ENCODE measurements around the gene MMP11. TPM values are rescaled to one million over a fixed set of nuclear protein-coding genes. Genes with fewer than 3 reads are reported as not detected.

The MMP11 gene
- total RNA-seq, 2 donors from 2014 or later: 5.6 to 10.0 TPM

DNA sequence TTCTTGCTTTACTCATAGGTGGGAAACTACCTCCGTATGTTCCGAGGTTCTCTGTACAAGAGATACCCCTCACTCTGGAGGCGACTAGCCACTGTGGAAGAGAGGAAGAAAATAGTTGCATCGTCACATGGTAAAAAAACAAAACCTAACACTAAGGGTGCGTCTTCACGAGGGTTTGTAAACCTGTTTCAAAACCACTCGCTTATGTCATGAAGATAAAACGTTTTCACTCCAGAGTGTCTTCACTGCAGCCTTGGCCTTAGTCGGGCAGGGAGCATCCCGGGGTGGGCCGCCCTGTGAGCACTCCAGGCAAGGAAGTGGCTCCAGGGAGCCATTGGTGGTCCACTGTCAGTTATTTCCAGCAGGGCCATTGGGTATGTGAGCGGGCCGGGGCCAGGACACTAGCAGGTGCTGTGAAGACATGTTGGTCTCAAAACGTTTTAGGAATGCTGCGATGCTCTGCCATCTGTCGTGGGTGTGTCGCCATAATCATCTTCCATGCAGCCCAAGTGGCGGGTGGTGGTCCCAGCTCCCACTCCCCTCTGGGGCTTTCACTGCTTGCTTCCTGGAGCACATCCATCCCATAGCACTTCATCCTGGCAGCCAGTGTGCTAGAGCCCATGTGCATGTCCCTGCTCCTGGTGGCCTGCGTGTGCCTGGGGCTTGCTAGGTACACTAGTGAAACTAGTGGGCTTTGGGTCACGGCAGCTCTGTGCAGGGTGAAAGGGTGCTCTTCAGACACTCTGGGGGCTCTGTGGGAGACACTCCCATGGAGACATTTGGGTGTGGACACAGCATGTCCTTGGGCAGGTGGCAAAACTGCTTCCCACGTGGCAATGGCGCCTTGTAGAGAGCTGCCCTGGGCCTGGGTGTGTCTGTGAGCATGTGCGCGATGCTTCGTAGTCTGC lies 19.3 kb downstream of the MMP11 start:
- no peak for ATAC-seq
- DNase-seq: peak; percentile 12
- intact Hi-C loops (cut with DNase I): no loop called here

DNA sequence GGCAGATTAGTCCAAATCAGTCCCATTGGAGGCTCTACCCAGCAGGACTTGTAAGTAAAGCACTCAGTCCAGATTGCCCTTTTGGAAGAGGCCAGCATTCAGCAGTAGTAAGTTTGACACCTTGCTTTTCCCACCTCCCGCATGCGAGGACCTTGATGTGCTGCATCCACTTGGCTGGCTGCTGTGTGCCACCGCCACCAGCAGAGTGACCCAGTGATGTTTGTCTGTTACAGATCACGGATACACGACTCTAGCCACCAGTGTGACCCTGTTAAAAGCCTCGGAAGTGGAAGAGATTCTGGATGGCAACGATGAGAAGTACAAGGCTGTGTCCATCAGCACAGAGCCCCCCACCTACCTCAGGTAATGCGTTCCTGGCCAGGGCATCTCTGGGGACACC lies 20.7 kb downstream of the MMP11 start:
- ATAC-seq (no peak), DNase-seq (peak; percentile 8)
- intact Hi-C loops (cut with DNase I): no loop called here

- intact Hi-C loops (cut with DNase I): no loop called here
- DNase-seq: no peak
Observed at GRCh38 chr22:23796461-23796860, 23.8 kb downstream of the MMP11 start.

DNA sequence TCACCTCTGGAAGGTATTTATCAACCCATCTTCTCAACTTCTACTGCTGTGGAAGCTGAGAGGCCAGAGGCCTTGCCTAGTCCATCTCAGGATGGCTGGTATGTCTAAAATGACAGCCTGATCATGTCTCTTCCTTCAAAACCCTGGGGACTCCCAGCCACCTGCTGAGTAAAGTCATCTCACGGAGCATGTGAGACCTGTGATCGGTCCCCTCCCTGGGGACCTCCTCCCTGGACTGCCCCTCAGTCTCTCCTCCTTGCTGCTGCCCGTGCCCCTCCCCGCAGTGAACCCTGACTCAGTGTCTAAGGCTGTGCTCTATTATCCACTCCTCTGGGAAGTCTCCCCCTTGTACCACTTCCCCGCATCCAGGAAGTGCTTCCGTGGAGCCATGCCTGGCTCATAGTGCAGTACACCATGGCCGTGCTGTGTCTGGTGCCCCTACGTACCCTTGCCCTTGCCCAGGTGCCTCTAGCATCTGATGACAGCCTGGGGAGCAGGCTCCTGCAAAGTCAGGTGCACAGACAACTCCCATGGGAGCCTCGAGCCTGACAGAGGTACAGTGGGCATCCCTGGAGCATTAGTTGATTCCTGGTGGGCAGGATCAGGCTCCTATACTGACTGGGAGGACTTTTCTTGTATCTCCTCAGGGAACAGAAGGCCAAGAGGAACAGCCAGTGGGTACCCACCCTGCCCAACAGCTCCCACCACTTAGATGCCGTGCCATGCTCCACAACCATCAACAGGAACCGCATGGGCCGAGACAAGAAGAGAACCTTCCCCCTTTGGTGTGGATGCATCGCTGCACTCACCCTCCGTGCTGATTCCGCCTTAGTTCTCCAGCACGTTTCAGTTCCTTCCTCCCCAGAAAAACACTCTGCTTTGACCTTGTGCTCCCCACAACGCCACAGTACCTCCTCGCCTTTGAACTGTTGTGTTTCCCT lies 27.9 kb downstream of the MMP11 start:
- ATAC-seq: no peak
- DNase-seq: no peak
- intact Hi-C loops (cut with DNase I): no loop called here

More at GRCh38 chr22:23796461-23796860, 23.8 kb downstream of the MMP11 start:
- no peak for ATAC-seq

DNA sequence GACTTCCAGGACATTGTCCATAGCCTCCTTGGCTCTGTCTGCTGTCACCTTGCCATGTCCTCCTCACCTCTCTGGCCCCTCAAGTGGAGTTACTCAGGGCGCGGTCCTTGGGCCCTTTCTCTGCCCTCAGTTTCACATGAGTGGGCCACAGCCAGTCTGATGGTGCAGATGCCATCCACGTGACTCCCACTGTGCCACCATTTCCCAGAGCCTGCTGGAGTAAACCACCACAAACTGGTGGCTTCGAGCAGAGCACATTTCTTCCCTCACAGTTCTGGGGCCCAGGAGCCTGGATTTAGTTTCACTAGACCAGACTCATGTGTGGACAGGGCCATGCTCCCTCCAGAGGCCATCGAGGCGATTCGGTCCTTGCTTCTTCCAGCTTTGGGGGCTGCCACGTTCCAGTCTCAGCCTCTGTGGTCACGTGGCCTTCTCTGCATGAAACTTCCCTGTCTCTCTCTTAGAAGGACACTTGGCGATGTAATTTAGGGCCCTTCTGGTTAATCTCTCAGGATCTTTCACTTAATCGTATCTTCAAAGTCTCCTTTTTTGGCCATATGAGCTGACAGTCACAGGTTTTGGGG lies 28.7 kb downstream of the MMP11 start:
- DNase-seq: no peak
- intact Hi-C loops (cut with DNase I): no loop called here
- no peak for ATAC-seq

- no peak for DNase-seq
- ATAC-seq: no peak
- intact Hi-C loops (cut with DNase I): no loop called here
Observed at GRCh38 chr22:23801886-23802377, 29.3 kb downstream of the MMP11 start.

GRCh38 chr22:23803001-23803819 lies 30.6 kb downstream of the MMP11 start:
- no peak for ATAC-seq
- intact Hi-C loops (cut with DNase I): no loop called here
- no peak for DNase-seq

GRCh38 chr22:23804781-23805291 lies 32.2 kb downstream of the MMP11 start:
- DNase-seq: no peak
- peak; percentile 28 to 54 for ATAC-seq
- intact Hi-C loops (cut with DNase I): no loop called here

- intact Hi-C loops (cut with DNase I): no loop called here
Observed at GRCh38 chr22:23806837-23807236, 34.2 kb downstream of the MMP11 start.

DNA sequence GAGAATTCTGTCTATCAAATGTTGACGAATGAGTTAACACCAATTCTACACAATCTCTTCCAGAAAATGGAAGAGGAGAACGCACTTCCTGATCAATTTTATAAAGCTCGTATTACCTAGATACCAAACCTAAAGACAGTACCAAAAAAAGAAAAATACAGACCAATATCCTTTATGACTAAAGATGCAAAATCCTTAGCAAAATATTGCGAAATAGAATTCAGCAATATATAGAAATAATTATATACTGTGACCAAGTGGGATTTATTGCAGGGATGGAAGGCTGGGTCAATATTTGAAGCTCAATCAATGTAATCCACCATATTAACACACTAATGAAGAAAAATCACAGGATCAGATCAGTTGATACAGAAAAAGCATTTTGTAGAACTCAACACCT lies 39.7 kb downstream of the MMP11 start:
- intact Hi-C loops (cut with DNase I): no loop called here
- no peak for DNase-seq
- ATAC-seq: no peak

More at GRCh38 chr22:23806837-23807236, 34.2 kb downstream of the MMP11 start:
- ATAC-seq (no peak), DNase-seq (no peak)

DNA sequence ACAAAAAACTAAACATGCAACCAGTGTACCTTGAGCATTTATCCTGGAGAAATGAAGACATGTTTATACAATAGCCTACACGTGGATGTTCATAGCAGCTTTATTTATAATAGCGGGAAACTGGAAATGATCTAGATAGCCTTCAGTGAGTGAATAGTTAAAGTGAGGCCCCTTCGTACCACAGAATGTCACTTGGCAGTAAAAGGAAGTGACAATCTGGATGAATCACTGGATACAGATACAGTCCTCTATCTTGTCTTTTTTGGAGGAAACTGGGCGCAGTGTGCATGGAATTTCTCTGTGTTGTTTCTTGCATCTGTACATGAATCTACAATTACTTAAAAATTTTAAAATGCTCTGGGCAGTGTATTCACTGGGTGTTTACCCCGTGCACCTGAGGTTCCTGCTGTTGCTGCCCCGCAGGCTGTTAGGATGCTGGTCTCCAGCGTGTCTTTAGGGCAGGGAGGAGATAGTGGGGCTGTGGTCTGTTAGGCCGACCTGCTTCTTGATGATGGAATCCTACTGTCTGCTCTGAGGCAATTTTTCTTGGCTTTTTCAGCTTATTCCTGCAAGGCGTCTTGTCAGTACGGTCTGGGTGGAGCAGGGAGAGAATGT lies 43.0 kb downstream of the MMP11 start:
- ATAC-seq (peak in 1 of 2 donors; percentile 25), DNase-seq (peak; percentile 0)
- intact Hi-C loops (cut with DNase I): no loop called here

GRCh38 chr22:23816156-23816976 lies 43.7 kb downstream of the MMP11 start:
- ATAC-seq (peak; percentile 90 to 91), DNase-seq (peak; percentile 51)
- intact Hi-C loops (cut with DNase I): no loop called here

- DNase-seq (peak; percentile 3), ATAC-seq (no peak)
- intact Hi-C loops (cut with DNase I): no loop called here
Observed at GRCh38 chr22:23817146-23817545, 44.5 kb downstream of the MMP11 start.

DNA sequence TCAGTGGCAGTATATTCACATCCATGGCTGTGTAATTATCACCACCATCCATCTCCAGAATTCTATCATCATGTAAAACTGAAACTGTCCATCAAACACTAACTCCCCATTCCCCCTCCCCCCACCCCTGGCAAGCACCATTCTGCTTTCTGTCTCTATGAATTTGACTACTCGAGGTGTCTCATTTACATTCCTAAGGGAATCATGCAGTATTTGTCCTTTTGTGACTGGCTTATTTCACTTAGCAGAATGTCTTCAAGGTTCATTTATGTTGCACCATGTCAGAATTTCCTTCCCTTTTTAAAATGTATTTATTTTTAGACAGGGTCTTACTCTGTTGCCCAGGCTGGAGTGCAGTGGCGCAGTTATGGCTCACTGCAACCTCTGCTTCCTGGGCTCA lies 45.9 kb downstream of the MMP11 start:
- DNase-seq (no peak), ATAC-seq (no peak)
- intact Hi-C loops (cut with DNase I): no loop called here

GRCh38 chr22:23820748-23821211 lies 48.1 kb downstream of the MMP11 start:
- DNase-seq: peak; percentile 0
- intact Hi-C loops (cut with DNase I): no loop called here
- ATAC-seq: no peak

DNA sequence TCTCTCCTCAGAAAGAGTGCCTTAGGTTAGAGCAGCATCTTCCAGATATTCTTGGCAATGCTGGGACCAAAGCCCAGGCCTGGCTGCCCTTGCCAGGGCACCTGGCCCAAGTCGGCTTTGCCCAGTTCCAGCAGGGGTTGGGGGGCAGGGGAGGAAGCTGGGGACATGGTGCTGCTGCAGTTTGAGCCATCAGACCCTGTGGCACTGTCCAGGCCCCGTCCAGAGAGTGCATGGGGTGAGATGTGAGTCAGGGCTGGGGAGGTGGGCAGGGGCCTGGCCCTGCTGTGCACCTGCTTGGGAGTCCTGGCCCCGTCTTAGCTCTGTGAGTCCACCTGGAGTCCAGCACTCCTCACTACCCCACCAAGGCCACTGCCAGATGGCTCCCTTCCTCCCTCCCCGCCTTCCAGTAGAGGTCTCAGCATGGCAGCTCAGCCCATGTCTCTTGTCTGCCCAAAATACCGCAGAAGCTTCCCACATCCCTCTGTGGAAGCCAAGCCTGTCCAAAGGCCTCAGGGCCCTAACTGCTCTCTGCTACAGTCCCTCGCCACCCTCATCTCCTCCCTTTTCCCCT lies 49.5 kb downstream of the MMP11 start:
- DNase-seq (peak; percentile 13), ATAC-seq (peak; percentile 7 to 70)

More for the DNA sequence above, 49.5 kb downstream of the MMP11 start:
- intact Hi-C loops (cut with DNase I): no loop called here
